Spleen (tissue), 7 donors: ENCODE data around the gene SLC9B2.

ENCODE experiments used
- CTCF ChIP-seq, 11 experiments: fragments of 200-600 bp in 7 of 11; fragments of 450-650 bp in 4 of 11; sonication (generic) in 4 of 11; IDR thresholded peaks in 8 of 11; conservative IDR thresholded peaks in 3 of 11; 1 replicate in 7 of 11; 2 replicates in 4 of 11; pipeline versions ENCODE4 v1.4.0 to v1.8.0; 2016 to 2021; ENCODE audit warnings: antibody characterized with exemption in 11 of 11, inconsistent platforms in 4 of 11, mild to moderate bottlenecking in 1 of 11
- POLR2A ChIP-seq, 3 donors: fragments of 450-650 bp; IDR thresholded peaks; one replicate each; pipeline ENCODE4 v1.5.1; 2017; ENCODE audit warnings: antibody characterized with exemption in 3 of 3, mild to moderate bottlenecking in 1 of 3
- donor health status: DM: no; HTN: no; CAD: no; lungs with moderate emphysema.
- donor health status: DM: no; HTN: no; CAD: no.
- donor health status: DM: no; HTN: no; CAD: no.

- no peak for TF ChIP-seq CTCF (IDR thresholded peaks at IDR 0.05 in 8 of 11, conservative IDR thresholded peaks at IDR 0.05 in 3 of 11)
- no peak for TF ChIP-seq POLR2A (IDR thresholded peaks at IDR 0.05)
These were observed 8.6 kb downstream of the SLC9B2 start for GRCh38 chr4:103067841-103068547.
